K562 (cell line): ENCODE results near the gene APOL4. TPM values are rescaled to one million over a fixed set of nuclear protein-coding genes. Genes with fewer than 3 reads are reported as not detected.

ENCODE experiments used
- ATAC-seq: fragments of 200-7000 bp; cut with Tn5 transposase; 3 replicates; pipeline ENCODE4 v1.9.1; 2020; ENCODE audit warnings: moderate library complexity
- BruUV-seq: library from RNA; stranded (reverse); fragments of 400-500 nt; replicated peaks from 2 replicates; lab custom pipeline; 2021; lab: Mats Ljungman, UMichigan
- CTCF ChIA-PET: fragments of 300-600 bp; formaldehyde crosslinking; extraction: SDS; loops from one replicate; lab custom pipeline; 2021; ENCODE audit warnings: low intra/inter-chr PET ratio; lab: Yijun Ruan, JAX
- POLR2A ChIA-PET: fragments of 300-600, 350-650 bp; sonication (Branson Sonifier 250); formaldehyde crosslinking; extraction: SDS; loops from one replicate; lab custom pipeline; 2021; ENCODE audit warnings: antibody characterized with exemption, inconsistent platforms; lab: Yijun Ruan, JAX
- DNase-seq, 4 experiments: peaks; one replicate each; pipeline versions ENCODE4 v3.0.0 to v3.0.0-alpha.2; 2011 to 2018; ENCODE audit warnings: low spot score in 3 of 4, mixed read lengths in 3 of 4; ENCODE audit errors: extremely low read depth in 1 of 4
- FAIRE-seq: peaks from 2 replicates; lab custom pipeline; 2011; peaks lifted over from hg19 to GRCh38; lab: Jason Lieb, UNC
- H2AFZ ChIP-seq: 2 replicates; pipeline ENCODE4 v1.6.0; 2011; ENCODE audit warnings: low read depth, low read length, control low read depth, inconsistent platforms
- H3K27ac ChIP-seq: fragments of 200-600 bp; 3 replicates; pipeline ENCODE4 v1.8.0; 2011; ENCODE audit warnings: low read depth, mild to moderate bottlenecking, control low read depth, inconsistent platforms, low read length, moderate library complexity, mixed read lengths; ENCODE audit errors: extremely low read depth
- H3K27me3 ChIP-seq, 2 experiments: fragments of 300-600 bp in 1 of 2; 2 replicates in 1 of 2; 3 replicates in 1 of 2; pipeline versions ENCODE4 v1.6.0 to v1.8.0; 2011; ENCODE audit warnings: inconsistent platforms in 2 of 2, low read length in 2 of 2, mild to moderate bottlenecking in 1 of 2, mixed read lengths in 1 of 2, moderate library complexity in 1 of 2; ENCODE audit not compliant: control insufficient read depth in 2 of 2, insufficient read depth in 2 of 2
- H3K36me3 ChIP-seq: fragments of 300-600 bp; 3 replicates; pipeline ENCODE4 v1.8.0; 2011; ENCODE audit warnings: mild to moderate bottlenecking, low read length, inconsistent platforms; ENCODE audit not compliant: control insufficient read depth, insufficient read depth
- H3K4me1 ChIP-seq, 2 experiments: fragments of 200-600 bp in 1 of 2; replicated peaks in 1 of 2; 2 replicates in 1 of 2; 3 replicates in 1 of 2; pipeline versions ENCODE4 v1.5.1 to v1.8.0; 2011; ENCODE audit warnings: inconsistent platforms in 2 of 2, low read length in 2 of 2, mild to moderate bottlenecking in 1 of 2, mixed read lengths in 1 of 2, moderate library complexity in 1 of 2; ENCODE audit not compliant: control insufficient read depth in 2 of 2, insufficient read depth in 2 of 2
- H3K4me2 ChIP-seq: 2 replicates; pipeline ENCODE4 v1.6.1; 2011; ENCODE audit warnings: low read length, control low read depth, inconsistent platforms, mixed read lengths; ENCODE audit not compliant: insufficient read depth
- H3K4me3 ChIP-seq: fragments of 200-600 bp; sonication (generic), shearing (Covaris generic); 2 replicates; pipeline ENCODE4 v1.5.1; 2016; ENCODE audit warnings: control low read depth, inconsistent platforms
- H3K79me2 ChIP-seq: fragments of 200-600 bp; 3 replicates; pipeline ENCODE4 v1.8.0; 2011; ENCODE audit warnings: low read length, inconsistent platforms; ENCODE audit not compliant: control insufficient read depth, insufficient read depth
- H3K9ac ChIP-seq, 2 experiments: 2 replicates each; pipeline versions ENCODE4 v1.6.0 to v1.6.1; 2011; ENCODE audit warnings: low read depth in 2 of 2, low read length in 2 of 2, control low read depth in 1 of 2, inconsistent platforms in 1 of 2, mild to moderate bottlenecking in 1 of 2, mixed read lengths in 1 of 2; ENCODE audit not compliant: insufficient read depth in 1 of 2
- H3K9me1 ChIP-seq: one replicate; pipeline ENCODE4 v1.6.0; 2011; ENCODE audit warnings: inconsistent platforms, mild to moderate bottlenecking, low read length, moderate library complexity; ENCODE audit not compliant: control insufficient read depth, insufficient read depth
- H3K9me3 ChIP-seq: replicated peaks from 2 replicates; pipeline ENCODE4 v1.5.1; 2011; ENCODE audit warnings: low read depth, low read length, inconsistent platforms; ENCODE audit not compliant: control insufficient read depth, insufficient read depth
- H4K20me1 ChIP-seq: replicated peaks from 2 replicates; pipeline ENCODE4 v1.6.1; 2011; ENCODE audit warnings: low read length, inconsistent platforms, mixed read lengths; ENCODE audit not compliant: control insufficient read depth, insufficient read depth
- ATF7 ChIP-seq: fragments of 450-650 bp; IDR thresholded peaks from 2 replicates; pipeline ENCODE4 v1.7.1; 2014; ENCODE audit warnings: mild to moderate bottlenecking, moderate library complexity
- CTBP1 ChIP-seq: fragments of 450-650 bp; IDR thresholded peaks from 2 replicates; pipeline ENCODE4 v1.6.1; 2016; ENCODE audit warnings: borderline replicate concordance
- CTCF ChIP-seq, 3 experiments: IDR thresholded peaks in 2 of 3; conservative IDR thresholded peaks in 1 of 3; 2 replicates each; pipeline ENCODE4 v1.5.1; 2011 to 2012; ENCODE audit warnings: low read length in 3 of 3, mild to moderate bottlenecking in 3 of 3, control low read depth in 2 of 3, improper control_type of control experiment in 1 of 3, inconsistent platforms in 1 of 3, low read depth in 1 of 3, mixed read lengths in 1 of 3, moderate library complexity in 1 of 3; ENCODE audit not compliant: insufficient read depth in 2 of 3
- ESRRA ChIP-seq: fragments of 450-650 bp; IDR thresholded peaks from 2 replicates; pipeline ENCODE4 v1.6.1; 2014; ENCODE audit warnings: low read depth, mild to moderate bottlenecking, moderate library complexity, borderline replicate concordance
- FOXP1 ChIP-seq: sonication (generic); formaldehyde crosslinking; IDR thresholded peaks from 2 replicates; pipeline ENCODE4 v1.8.0; 2022; ENCODE audit warnings: mild to moderate bottlenecking, missing genetic modification reagents
- GATA2 ChIP-seq: sonication (generic); formaldehyde crosslinking; IDR thresholded peaks from 2 replicates; pipeline ENCODE4 v1.4.0; 2020; ENCODE audit warnings: mild to moderate bottlenecking, missing genetic modification reagents
- NR2C1 ChIP-seq, 2 experiments: fragments of 450-650 bp; IDR thresholded peaks; 2 replicates each; pipeline ENCODE4 v1.6.1; 2017; ENCODE audit warnings: mild to moderate bottlenecking in 2 of 2, antibody characterized with exemption in 1 of 2, inconsistent platforms in 1 of 2, missing compliant biosample characterization in 1 of 2, missing genetic modification characterization in 1 of 2
- NR2C2 ChIP-seq, 2 experiments: fragments of 200-800 bp in 1 of 2; sonication (Bioruptor generic) in 1 of 2; sonication (generic) in 1 of 2; formaldehyde crosslinking in 1 of 2; IDR thresholded peaks; 2 replicates each; pipeline versions ENCODE4 v1.6.1 to v1.8.0; 2016 to 2022; ENCODE audit warnings: mild to moderate bottlenecking in 1 of 2, missing compliant biosample characterization in 1 of 2, missing genetic modification characterization in 1 of 2, missing genetic modification reagents in 1 of 2
- PRMT5 ChIP-seq: sonication (generic); formaldehyde crosslinking; IDR thresholded peaks from 2 replicates; pipeline ENCODE4 v1.5.0; 2020; ENCODE audit warnings: missing genetic modification reagents
- RAD21 ChIP-seq, 2 experiments: fragments of 250-450 bp in 1 of 2; fragments of 450-650 bp in 1 of 2; sonication (Bioruptor Pico) in 1 of 2; formaldehyde crosslinking in 1 of 2; IDR thresholded peaks in 1 of 2; conservative IDR thresholded peaks in 1 of 2; 2 replicates each; pipeline versions ENCODE4 v1.4.0 to v1.8.0; 2020 to 2022; ENCODE audit warnings: mild to moderate bottlenecking in 2 of 2, moderate library complexity in 1 of 2
- ZBTB7A ChIP-seq: IDR thresholded peaks from 2 replicates; pipeline ENCODE4 v1.6.1; 2011; ENCODE audit warnings: low read depth, mild to moderate bottlenecking, low read length, moderate library complexity, borderline replicate concordance; ENCODE audit not compliant: control insufficient read depth
- WGBS: fragments of 100-300 bp; shearing (Covaris generic); methylation state at CpG from one replicate; pipeline ENCODE4 v1.1.6; 2016; ENCODE audit warnings: low coverage, mixed read lengths; ENCODE audit not compliant: insufficient coverage; ENCODE audit errors: missing lambda C conversion rate; 5-methylcytosine and 5-hydroxymethylcytosine counted together
- in situ Hi-C: fragments of 300-500 bp; cut with MboI; formaldehyde crosslinking; loops from 4 replicates; pipeline ENCODE4 v1.15.0; 2018; ENCODE audit warnings: inconsistent platforms, mixed read lengths
- intact Hi-C: fragments of 100-400 bp; cut with micrococcal nuclease; formaldehyde crosslinking; loops from 2 replicates; pipeline ENCODE4 v1.14.2; 2022
- polyA plus RNA-seq, 8 experiments: library from polyadenylated mRNA; depleted of rRNA in 4 of 8; stranded (reverse) in 5 of 8; unstranded in 3 of 8; fragments of >200 nt; fragmentation: Nextera tagmentation in 2 of 8; fragmentation: Illumina TruSeq in 1 of 8; extraction: Ambion mirVana in 2 of 8; extraction: Trizol in 1 of 8; gene quantifications; 2 replicates each; pipeline versions ENCODE4 v1.2.1 to v1.2.3, GENCODE V29; 2011 to 2014; ENCODE audit warnings: inconsistent platforms in 1 of 8, missing spikeins in 1 of 8
- total RNA-seq, 7 experiments: library from RNA; depleted of rRNA in 6 of 7; stranded (reverse); fragments of >200 nt in 6 of 7; fragmentation: Illumina TruSeq in 2 of 7; extraction: Trizol in 2 of 7; gene quantifications; 2 replicates each; pipeline versions ENCODE4 v1.2.1 to v1.2.3, GENCODE V29; 2011 to 2021; ENCODE audit warnings: low replicate concordance in 1 of 7

The APOL4 gene
- total and polyA plus RNA-seq, 9 of the 15 experiments (the other 6 are each of a cell fraction or from before 2014, with no cell fraction given) = 6.5 to 15.0 (median 9.8) TPM

GRCh38 chr22:36145881-36146280 lies 55.7 kb downstream of the APOL4 start:
- H4K20me1 ChIP-seq = no peaks in the 10 kb centered on the region
- peaks cover 5 to 14% of the 10 kb centered on the region in 2 experiments; a peak in 3 of 5 replicates for H3K27me3 ChIP-seq
- TF ChIP-seq ZBTB7A = no peak
- FAIRE-seq = no peak
- no peak overlapping the region for H3K27ac ChIP-seq
- H3K79me2 ChIP-seq = no peaks in the 10 kb centered on the region
- no peak for DNase-seq
- in situ Hi-C loops (no loop called here), intact Hi-C loops (loop anchor here (1.0 to 5.0 kb wide), 2 partner anchors 34 to 76 kb away; no protein-coding TSS in a partner anchor)
- H3K4me2 ChIP-seq = no peak overlapping the region
- BruUV-seq = no TSS peak
- H3K9ac ChIP-seq = no peak overlapping the region
- no peaks in the 10 kb centered on the region for H3K9me3 ChIP-seq
- POLR2A ChIA-PET = no interaction called here
- no peaks in the 10 kb centered on the region for H3K9me1 ChIP-seq
- no peak overlapping the region for H3K4me3 ChIP-seq
- ATAC-seq = no peak
- CTCF ChIA-PET = interaction anchor here (1.0 to 1.1 kb wide), 2 partner anchors 77 to 132 kb away, joined by 4 to 5 read pairs; no protein-coding TSS in a partner anchor
- 46% methylated on average over 2 of the region's 4 CpGs for whole genome bisulfite sequencing
- no peaks in the 10 kb centered on the region for H3K36me3 ChIP-seq
- no peak overlapping the region for H2AFZ ChIP-seq
- H3K4me1 ChIP-seq = peaks cover 0 to 3% of the 10 kb centered on the region in 2 experiments; a peak in 1 of 5 replicates

- Histone ChIP-seq H3K4me1 (peaks cover 0 to 3% of the 10 kb centered on the region in 2 experiments; a peak in 1 of 5 replicates), H3K9me1 (no peaks in the 10 kb centered on the region), H3K9ac (no peak overlapping the region; a peak in 1 of 4 replicates), H3K9me3 (no peaks in the 10 kb centered on the region), H3K27me3 (peaks cover 5 to 16% of the 10 kb centered on the region in 2 experiments; a peak in 3 of 5 replicates), H2AFZ (no peak overlapping the region; the same call in 1 of the 2 replicates), H3K27ac (no peak overlapping the region), H3K4me3 (no peak overlapping the region), H3K79me2 (no peaks in the 10 kb centered on the region), H3K4me2 (no peak overlapping the region), H4K20me1 (no peaks in the 10 kb centered on the region), H3K36me3 (no peaks in the 10 kb centered on the region)
- in situ Hi-C loops = loop anchor here (5.0 kb wide), 1 partner anchor 37 kb away; no protein-coding TSS in a partner anchor
- ChIA-PET CTCF (interaction anchor here (0.6 to 1.1 kb wide), 4 partner anchors 33 to 325 kb away, joined by 3 to 5 read pairs (median 4); no protein-coding TSS in a partner anchor), POLR2A (no interaction called here)
- peak in 2 of 4 experiments; percentile 27 to 59 for DNase-seq
- ATAC-seq = peak; percentile 93
- WGBS = 22% methylated on average over 10 of the region's 12 CpGs
- BruUV-seq = no TSS peak
- FAIRE-seq = peak; percentile 96
- intact Hi-C loops = loop anchor here (1.0 to 5.0 kb wide), 3 partner anchors 35 to 142 kb away; no protein-coding TSS in a partner anchor
- TF ChIP-seq PRMT5 (CRISPR knock-in tag) = no peak
- no peak for TF ChIP-seq FOXP1 (CRISPR knock-in tag)
- TF ChIP-seq NR2C2 (CRISPR knock-in tag; IDR thresholded peaks at IDR 0.05) = no peak
- TF ChIP-seq NR2C2 (tag; IDR thresholded peaks at IDR 0.05) = peak; percentile 17; the same call in 1 of the 2 replicates
- no peak for TF ChIP-seq GATA2 (CRISPR knock-in tag)
- peak; percentile 32; the same call in 1 of the 2 replicates for TF ChIP-seq CTBP1
- 0 out of 2 replicates have a peak, but pooled peaks have one; percentile 26 for TF ChIP-seq ATF7
- TF ChIP-seq NR2C1 (IDR thresholded peaks at IDR 0.05) = 0 out of 2 replicates have a peak, but pooled peaks have one; percentile 11
- no peak for TF ChIP-seq NR2C1 (tag; IDR thresholded peaks at IDR 0.05)
- TF ChIP-seq RAD21 (CRISPR knock-in tag; conservative IDR thresholded peaks at IDR 0.05 in 1 of 2, IDR thresholded peaks at IDR 0.05 in 1 of 2) = peak; percentile 74 to 92
- TF ChIP-seq ESRRA = peak; percentile 63; the same call in 1 of the 2 replicates
- peak; percentile 69 to 85 (median 76) for TF ChIP-seq CTCF (IDR thresholded peaks at IDR 0.05 in 2 of 3, conservative IDR thresholded peaks at IDR 0.05 in 1 of 3; ENCODE audit: insufficient read depth in 2 of 3, low read depth in 1 of 3, low read length in 3 of 3)
These were observed 56.6 kb downstream of the APOL4 start for GRCh38 chr22:36144886-36145541.
